Measurements from ENCODE around the gene PPP2R2D. TPM values are rescaled to one million over a fixed set of nuclear protein-coding genes. Genes with fewer than 3 reads are reported as not detected.

Gene PPP2R2D
- total RNA-seq, 2 donors from 2014 or later, result 43.1 to 52.4 TPM

GRCh38 chr10:131876017-131876416 lies 24.8 kb upstream of the PPP2R2D start:
- intact Hi-C loops (cut with DNase I), result no loop called here
- DNase-seq, result no peak

GRCh38 chr10:131876508-131876907 lies 24.3 kb upstream of the PPP2R2D start:
- no peak for DNase-seq
- Histone ChIP-seq H3K27ac (no peak overlapping the region), H3K36me3 (replicated peaks in 1 of 2; ENCODE audit: insufficient read depth in 1 of 2, low read depth in 2 of 2) (no peaks in the 10 kb centered on the region), H3K4me1 (peaks cover 6% of the 10 kb centered on the region), H3K27me3 (no peaks in the 10 kb centered on the region), H3K4me3 (no peak overlapping the region), H3K9me3 (no peaks in the 10 kb centered on the region)
- 30 to 37% methylated on average over 7 of the region's 7 CpGs for WGBS, 2 donors
- intact Hi-C loops (cut with DNase I), result no loop called here
- no peak for ATAC-seq
- no peak for TF ChIP-seq POLR2A (IDR thresholded peaks at IDR 0.05)
- TF ChIP-seq CTCF (IDR thresholded peaks at IDR 0.05), result no peak

More at GRCh38 chr10:131876017-131876416, 24.8 kb upstream of the PPP2R2D start:
- Histone ChIP-seq H3K27ac (no peak overlapping the region), H3K4me3 (no peak overlapping the region), H3K9me3 (no peaks in the 10 kb centered on the region), H3K36me3 (replicated peaks in 1 of 2; ENCODE audit: insufficient read depth in 1 of 2, low read depth in 2 of 2) (no peaks in the 10 kb centered on the region), H3K4me1 (peaks cover 6% of the 10 kb centered on the region), H3K27me3 (no peaks in the 10 kb centered on the region)
- ATAC-seq, result no peak
- 67 to 80% methylated on average over 10 of the region's 10 CpGs for WGBS, 2 donors
- TF ChIP-seq POLR2A (IDR thresholded peaks at IDR 0.05) (no peak), CTCF (IDR thresholded peaks at IDR 0.05) (no peak)

- TF ChIP-seq CTCF (IDR thresholded peaks at IDR 0.05), result no peak
- TF ChIP-seq POLR2A (IDR thresholded peaks at IDR 0.05), result no peak
- Histone ChIP-seq H3K9me3 (no peaks in the 10 kb centered on the region), H3K36me3 (replicated peaks in 1 of 2; ENCODE audit: insufficient read depth in 1 of 2, low read depth in 2 of 2) (no peaks in the 10 kb centered on the region), H3K4me3 (no peak overlapping the region), H3K4me1 (peaks cover 1% of the 10 kb centered on the region), H3K27ac (no peak overlapping the region), H3K27me3 (no peaks in the 10 kb centered on the region)
- intact Hi-C loops (cut with DNase I), result loop anchor here (5.0 kb wide), 1 partner anchor 142 kb away; no protein-coding TSS in a partner anchor
- no peak for DNase-seq
- no peak for ATAC-seq
- WGBS, 2 donors, result 72 to 92% methylated on average over 11 to 12 of the region's 13 CpGs
Observed at GRCh38 chr10:131880016-131880590, 20.7 kb upstream of the PPP2R2D start.

- Histone ChIP-seq H3K9me3 (no peaks in the 10 kb centered on the region), H3K27me3 (no peaks in the 10 kb centered on the region), H3K27ac (no peak overlapping the region), H3K4me3 (no peak overlapping the region), H3K4me1 (peaks cover 10% of the 10 kb centered on the region), H3K36me3 (replicated peaks in 1 of 2; ENCODE audit: insufficient read depth in 1 of 2, low read depth in 2 of 2) (no peaks in the 10 kb centered on the region)
- intact Hi-C loops (cut with DNase I), result loop anchor here (5.0 kb wide), 1 partner anchor 141 kb away; no protein-coding TSS in a partner anchor
- WGBS, 2 donors, result 82 to 86% methylated on average over 12 to 15 of the region's 15 CpGs
- ATAC-seq, result no peak
- TF ChIP-seq CTCF (IDR thresholded peaks at IDR 0.05) (no peak), POLR2A (IDR thresholded peaks at IDR 0.05) (no peak)
- DNase-seq, result no peak
Observed at GRCh38 chr10:131881104-131881880, 19.5 kb upstream of the PPP2R2D start.

All from body of pancreas (tissue), 4 donors.